Measurements from ENCODE around the gene BEAN1. TPM values are rescaled to one million over a fixed set of nuclear protein-coding genes. Genes with fewer than 3 reads are reported as not detected.

The BEAN1 gene
- total and polyA plus RNA-seq, 7 donors, result 0.35 to 0.41 TPM; not detected in 5

DNA sequence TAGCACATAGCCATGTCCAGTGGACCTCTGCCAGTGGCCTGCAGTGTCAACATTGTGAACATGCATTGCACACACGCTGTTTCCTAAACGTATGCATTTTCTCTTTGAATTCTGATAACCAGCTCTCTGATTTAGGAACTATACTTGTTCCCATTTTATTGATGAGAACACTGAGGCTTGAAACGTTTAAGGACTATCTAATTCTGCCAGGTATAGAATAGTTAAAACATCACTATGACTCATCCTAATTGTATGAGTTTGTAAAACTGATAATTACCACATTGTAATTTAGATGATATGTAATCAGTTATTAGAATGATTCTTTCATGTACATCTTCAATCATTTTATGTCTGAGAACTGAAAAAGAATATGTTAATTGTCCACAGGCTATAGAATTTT is 3.1 kb downstream of the BEAN1 start:
- no peak for TF ChIP-seq POLR2AphosphoS5 (IDR thresholded peaks at IDR 0.05)
- no peak for TF ChIP-seq EP300 (IDR thresholded peaks at IDR 0.05)
- TF ChIP-seq POLR2A (IDR thresholded peaks at IDR 0.05), result no peak
- TF ChIP-seq, protein P1, sequence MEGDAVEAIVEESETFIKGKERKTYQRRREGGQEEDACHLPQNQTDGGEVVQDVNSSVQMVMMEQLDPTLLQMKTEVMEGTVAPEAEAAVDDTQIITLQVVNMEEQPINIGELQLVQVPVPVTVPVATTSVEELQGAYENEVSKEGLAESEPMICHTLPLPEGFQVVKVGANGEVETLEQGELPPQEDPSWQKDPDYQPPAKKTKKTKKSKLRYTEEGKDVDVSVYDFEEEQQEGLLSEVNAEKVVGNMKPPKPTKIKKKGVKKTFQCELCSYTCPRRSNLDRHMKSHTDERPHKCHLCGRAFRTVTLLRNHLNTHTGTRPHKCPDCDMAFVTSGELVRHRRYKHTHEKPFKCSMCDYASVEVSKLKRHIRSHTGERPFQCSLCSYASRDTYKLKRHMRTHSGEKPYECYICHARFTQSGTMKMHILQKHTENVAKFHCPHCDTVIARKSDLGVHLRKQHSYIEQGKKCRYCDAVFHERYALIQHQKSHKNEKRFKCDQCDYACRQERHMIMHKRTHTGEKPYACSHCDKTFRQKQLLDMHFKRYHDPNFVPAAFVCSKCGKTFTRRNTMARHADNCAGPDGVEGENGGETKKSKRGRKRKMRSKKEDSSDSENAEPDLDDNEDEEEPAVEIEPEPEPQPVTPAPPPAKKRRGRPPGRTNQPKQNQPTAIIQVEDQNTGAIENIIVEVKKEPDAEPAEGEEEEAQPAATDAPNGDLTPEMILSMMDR (IDR thresholded peaks at IDR 0.05), result no peak
- Histone ChIP-seq H3K27ac (no peak overlapping the region), H3K9me3 (no peaks in the 10 kb centered on the region), H3K27me3 (peaks cover 26 to 62% (median 47%) of the 10 kb centered on the region in 3 donors), H3K4me3 (no peak overlapping the region), H3K4me1 (peaks cover 0 to 21% (median 17%) of the 10 kb centered on the region in 4 donors), H3K36me3 (no peaks in the 10 kb centered on the region)
- DNase-seq, result no peak
- intact Hi-C loops (cut with DNase I), result no loop called here
- 45 to 68% methylated on average over 3 of the region's 3 CpGs for WGBS, 2 donors

DNA sequence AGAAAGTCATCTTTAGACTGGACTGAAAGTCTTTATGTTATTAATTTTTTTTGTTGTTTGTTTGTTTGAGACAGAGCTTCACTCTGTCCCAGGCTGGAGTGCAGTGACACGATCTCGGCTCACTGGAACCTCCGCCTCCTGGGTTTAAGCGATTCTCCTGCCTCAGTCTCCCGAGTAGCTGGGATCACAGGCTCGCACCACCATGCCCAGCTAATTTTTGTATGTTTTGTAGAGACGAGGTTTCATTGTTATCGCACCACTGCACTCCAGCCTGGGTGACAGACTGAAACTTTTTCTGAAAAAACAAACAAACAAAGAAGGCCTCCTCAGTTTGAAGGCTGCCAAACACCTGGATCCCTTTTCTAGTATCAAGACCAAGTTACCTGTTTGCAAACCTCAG is 4.7 kb downstream of the BEAN1 start:
- Histone ChIP-seq H3K9me3 (no peaks in the 10 kb centered on the region), H3K27ac (no peak overlapping the region), H3K27me3 (peaks cover 11 to 47% (median 33%) of the 10 kb centered on the region in 3 donors), H3K36me3 (no peaks in the 10 kb centered on the region), H3K4me1 (peaks cover 0 to 12% (median 11%) of the 10 kb centered on the region in 4 donors), H3K4me3 (no peak overlapping the region)
- WGBS, 2 donors, result 79 to 87% methylated on average over 8 of the region's 8 CpGs
- intact Hi-C loops (cut with DNase I), result no loop called here
- no peak for DNase-seq
- TF ChIP-seq EP300 (IDR thresholded peaks at IDR 0.05), result no peak
- TF ChIP-seq POLR2AphosphoS5 (IDR thresholded peaks at IDR 0.05), result no peak
- TF ChIP-seq POLR2A (IDR thresholded peaks at IDR 0.05), result no peak
- TF ChIP-seq, protein P1 (IDR thresholded peaks at IDR 0.05), result no peak

DNA sequence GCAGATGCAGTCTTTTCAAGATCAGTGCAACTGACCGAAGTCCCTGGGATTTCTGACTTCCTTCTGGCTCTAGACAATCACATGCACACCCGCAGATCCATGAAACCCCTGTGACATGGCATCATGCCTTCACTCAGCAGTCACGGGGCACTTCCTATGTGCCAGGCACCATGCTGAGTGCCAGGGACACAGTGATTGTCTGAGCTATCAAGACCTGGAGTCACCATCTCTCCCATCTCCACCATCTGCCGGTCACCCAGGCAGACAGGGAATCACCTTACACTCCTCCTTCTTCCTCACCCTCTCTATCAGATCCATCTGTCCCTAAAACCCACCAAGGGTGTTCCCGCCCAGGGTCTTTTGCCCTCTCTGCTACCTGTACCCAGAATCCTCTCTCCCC is 5.3 kb downstream of the BEAN1 start:
- intact Hi-C loops (cut with DNase I), result no loop called here
- WGBS, 2 donors, result 77 to 85% methylated on average over 5 of the region's 5 CpGs
- H3K4me3 ChIP-seq, result no peak overlapping the region

DNA sequence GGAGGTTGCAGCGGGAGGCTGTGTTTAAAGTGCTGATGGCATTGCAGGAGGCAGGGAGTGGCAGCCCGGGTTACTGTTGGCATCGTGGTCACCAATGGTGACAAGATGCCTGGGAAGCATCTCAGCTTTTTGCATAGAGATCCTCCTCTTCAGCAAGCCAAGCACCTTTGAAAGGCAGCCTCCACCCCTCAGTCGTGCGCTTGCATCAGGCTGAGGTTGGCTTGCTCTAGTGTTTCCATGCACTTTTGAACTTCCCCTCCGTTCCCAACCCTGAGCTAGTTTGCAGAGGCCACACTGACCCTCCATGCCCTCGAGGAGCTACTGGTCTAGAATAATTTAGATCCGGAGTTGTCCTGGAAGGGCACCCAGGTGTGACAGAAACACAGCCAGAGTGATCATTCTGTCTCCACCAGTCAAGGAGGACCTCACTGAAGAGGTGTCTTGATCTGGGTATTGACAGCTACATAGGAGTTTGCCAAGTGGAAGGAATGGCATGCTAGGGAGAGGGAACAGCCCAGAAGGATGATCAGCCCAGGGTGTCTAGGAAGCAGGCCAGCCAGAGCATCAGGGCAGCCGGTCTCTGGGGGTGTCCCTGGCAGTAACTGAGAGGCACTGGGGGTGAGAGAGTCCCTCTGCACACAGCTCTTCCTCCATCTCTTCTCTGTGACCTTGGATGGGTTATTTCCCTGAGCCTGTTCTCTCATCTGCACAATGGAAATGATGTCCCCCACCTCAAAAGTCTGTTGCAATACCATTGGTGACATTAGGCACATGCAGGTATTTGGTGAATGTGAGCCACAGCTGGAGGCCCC is 7.7 kb downstream of the BEAN1 start:
- Histone ChIP-seq H3K4me3 (no peak overlapping the region), H3K27ac (no peak overlapping the region), H3K4me1 (no peaks in the 10 kb centered on the region), H3K9me3 (no peaks in the 10 kb centered on the region), H3K27me3 (peaks cover 0 to 20% (median 5%) of the 10 kb centered on the region in 3 donors), H3K36me3 (no peaks in the 10 kb centered on the region)
- 74 to 82% methylated on average over 9 of the region's 9 CpGs for WGBS, 2 donors
- DNase-seq, result no peak
- TF ChIP-seq EP300 (IDR thresholded peaks at IDR 0.05) (no peak), POLR2AphosphoS5 (IDR thresholded peaks at IDR 0.05) (no peak), POLR2A (IDR thresholded peaks at IDR 0.05) (no peak)
- TF ChIP-seq, protein P1 (IDR thresholded peaks at IDR 0.05), result no peak
- intact Hi-C loops (cut with DNase I), result no loop called here

More for the DNA sequence above, 5.3 kb downstream of the BEAN1 start:
- Histone ChIP-seq H3K9me3 (no peaks in the 10 kb centered on the region), H3K27ac (no peak overlapping the region), H3K4me1 (peaks cover 0 to 8% (median 7%) of the 10 kb centered on the region in 4 donors), H3K27me3 (peaks cover 8 to 43% (median 29%) of the 10 kb centered on the region in 3 donors), H3K36me3 (no peaks in the 10 kb centered on the region)
- TF ChIP-seq EP300 (IDR thresholded peaks at IDR 0.05), result no peak
- no peak for DNase-seq

DNA sequence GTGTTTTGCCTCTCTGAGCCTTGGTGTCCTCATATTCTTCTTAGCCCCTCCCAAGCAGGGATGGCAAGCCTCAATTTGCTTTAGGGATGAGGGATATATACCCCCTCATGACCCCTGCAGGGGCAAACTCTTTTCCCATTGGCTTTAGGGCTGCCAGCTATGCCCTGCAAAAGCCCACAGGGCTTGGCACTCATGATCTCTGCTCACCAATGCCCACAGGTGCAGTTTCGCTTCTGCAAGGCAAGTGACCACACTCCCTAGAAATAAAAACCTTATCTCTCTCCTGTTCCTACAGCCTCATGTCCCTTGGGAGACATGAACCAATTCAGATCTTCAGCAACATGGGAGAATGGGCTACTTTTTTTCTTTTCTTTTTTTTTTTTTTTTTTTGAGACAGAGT is 8.8 kb downstream of the BEAN1 start:
- Histone ChIP-seq H3K27me3 (peaks cover 0 to 11% (median 0%) of the 10 kb centered on the region in 3 donors), H3K27ac (no peak overlapping the region), H3K9me3 (no peaks in the 10 kb centered on the region), H3K4me3 (no peak overlapping the region), H3K4me1 (no peaks in the 10 kb centered on the region), H3K36me3 (no peaks in the 10 kb centered on the region)
- no peak for DNase-seq
- TF ChIP-seq POLR2AphosphoS5 (IDR thresholded peaks at IDR 0.05) (no peak), POLR2A (IDR thresholded peaks at IDR 0.05) (no peak), EP300 (IDR thresholded peaks at IDR 0.05) (no peak)
- TF ChIP-seq, protein P1 (IDR thresholded peaks at IDR 0.05), result no peak
- WGBS, 2 donors, result 85 to 93% methylated on average over 1 of the region's 1 CpG
- intact Hi-C loops (cut with DNase I), result no loop called here
